Mesenchymal stem cell (in vitro differentiated cells and primary cell): ENCODE measurements around the gene SNRNP25.
A peak's percentile ranks its signal among the peaks of the same experiment; 100 is the strongest.

Experiments
- DNase-seq: peaks from one replicate; pipeline ENCODE4 v3.0.0-alpha.2; 2013
- H2AFZ ChIP-seq: one replicate; pipeline ENCODE4 v1.6.1; 2013; ENCODE audit warnings: low read depth, mild to moderate bottlenecking, control low read depth, inconsistent platforms, low read length, moderate library complexity
- H2AK5ac ChIP-seq: 2 replicates; pipeline ENCODE4 v1.6.1; 2013; ENCODE audit warnings: low read length, moderate library complexity, mild to moderate bottlenecking, inconsistent platforms; ENCODE audit not compliant: severe bottlenecking
- H2BK120ac ChIP-seq: one replicate; pipeline ENCODE4 v1.6.1; 2013; ENCODE audit warnings: low read depth, mild to moderate bottlenecking, inconsistent platforms, low read length, moderate library complexity
- H2BK12ac ChIP-seq, 2 experiments: one replicate each; pipeline ENCODE4 v1.6.1; 2013; ENCODE audit warnings: inconsistent platforms in 2 of 2, low read length in 2 of 2, mild to moderate bottlenecking in 2 of 2, moderate library complexity in 2 of 2, control low read depth in 1 of 2
- H2BK15ac ChIP-seq: one replicate; pipeline ENCODE4 v1.6.1; 2013; ENCODE audit warnings: mild to moderate bottlenecking, low read depth, inconsistent platforms; ENCODE audit not compliant: poor library complexity, severe bottlenecking
- H2BK5ac ChIP-seq: 2 replicates; pipeline ENCODE4 v1.6.1; 2013; ENCODE audit warnings: low read depth, mild to moderate bottlenecking, low read length, control low read depth, inconsistent platforms; ENCODE audit not compliant: poor library complexity, severe bottlenecking
- H3K14ac ChIP-seq, 2 experiments: one replicate each; pipeline ENCODE4 v1.6.1; 2013; ENCODE audit warnings: inconsistent platforms in 2 of 2, low read length in 2 of 2, control low read depth in 1 of 2, mild to moderate bottlenecking in 1 of 2, moderate library complexity in 1 of 2
- H3K18ac ChIP-seq, 2 experiments: one replicate each; pipeline ENCODE4 v1.6.1; 2013; ENCODE audit warnings: inconsistent platforms in 2 of 2, low read length in 2 of 2, control low read depth in 1 of 2, low read depth in 1 of 2, mild to moderate bottlenecking in 1 of 2
- H3K23ac ChIP-seq, 2 experiments: one replicate each; pipeline ENCODE4 v1.6.1; 2013; ENCODE audit warnings: inconsistent platforms in 2 of 2, low read length in 2 of 2, mild to moderate bottlenecking in 2 of 2, moderate library complexity in 2 of 2, control low read depth in 1 of 2
- H3K27ac ChIP-seq: 2 replicates; pipeline ENCODE4 v1.5.1; 2013; ENCODE audit warnings: mild to moderate bottlenecking, moderate library complexity, low read length, control low read depth, inconsistent platforms; ENCODE audit not compliant: poor library complexity, severe bottlenecking
- H3K27me3 ChIP-seq, 2 experiments: 2 replicates each; pipeline versions ENCODE4 v1.6.1 to v1.7.0; 2013; ENCODE audit warnings: low read length in 2 of 2, mild to moderate bottlenecking in 2 of 2, moderate library complexity in 2 of 2, control low read depth in 1 of 2, inconsistent platforms in 1 of 2; ENCODE audit not compliant: control insufficient read depth in 1 of 2, insufficient read depth in 1 of 2
- H3K36me3 ChIP-seq, 2 experiments: 2 replicates each; pipeline versions ENCODE4 v1.6.1 to v1.7.0; 2013; ENCODE audit warnings: low read length in 2 of 2, control low read depth in 1 of 2, inconsistent platforms in 1 of 2, low read depth in 1 of 2, mild to moderate bottlenecking in 1 of 2; ENCODE audit not compliant: insufficient read depth in 2 of 2, control insufficient read depth in 1 of 2
- H3K4ac ChIP-seq, 2 experiments: one replicate each; pipeline ENCODE4 v1.6.1; 2013; ENCODE audit warnings: inconsistent platforms in 2 of 2, low read length in 2 of 2, mild to moderate bottlenecking in 2 of 2, moderate library complexity in 2 of 2, control low read depth in 1 of 2, low read depth in 1 of 2
- H3K4me1 ChIP-seq: 2 replicates; pipeline ENCODE4 v1.6.1; 2013; ENCODE audit warnings: low read depth, low read length, control low read depth; ENCODE audit not compliant: control insufficient read depth, insufficient read depth
- H3K4me2 ChIP-seq: 2 replicates; pipeline ENCODE4 v1.6.1; 2013; ENCODE audit warnings: low read length, mild to moderate bottlenecking, inconsistent platforms; ENCODE audit not compliant: poor library complexity, severe bottlenecking
- H3K4me3 ChIP-seq, 2 experiments: 2 replicates each; pipeline versions ENCODE4 v1.5.1 to v1.7.0; 2013; ENCODE audit warnings: low read length in 2 of 2, mild to moderate bottlenecking in 2 of 2, control low read depth in 1 of 2, low read depth in 1 of 2; ENCODE audit not compliant: insufficient read depth in 1 of 2
- H3K79me1 ChIP-seq: replicated peaks from 2 replicates; pipeline ENCODE4 v1.6.1; 2013; ENCODE audit warnings: mild to moderate bottlenecking, control low read depth, low read length, inconsistent platforms; ENCODE audit not compliant: poor library complexity, severe bottlenecking
- H3K9ac ChIP-seq: 2 replicates; pipeline ENCODE4 v1.7.0; 2013; ENCODE audit warnings: mild to moderate bottlenecking, low read length, moderate library complexity
- H3K9me3 ChIP-seq: 2 replicates; pipeline ENCODE4 v1.7.0; 2013; ENCODE audit warnings: mild to moderate bottlenecking, low read length; ENCODE audit not compliant: control insufficient read depth
- H4K8ac ChIP-seq: one replicate; pipeline ENCODE4 v1.6.1; 2013; ENCODE audit warnings: inconsistent platforms, mild to moderate bottlenecking, low read length, moderate library complexity
- H4K91ac ChIP-seq: one replicate; pipeline ENCODE4 v1.6.1; 2013; ENCODE audit warnings: mild to moderate bottlenecking, low read length, inconsistent platforms
- WGBS: methylation state at CpG from one replicate; pipeline ENCODE4 v1.1.7; 2013; ENCODE audit warnings: mixed read lengths; 5-methylcytosine and 5-hydroxymethylcytosine counted together

The SNRNP25 gene

DNA sequence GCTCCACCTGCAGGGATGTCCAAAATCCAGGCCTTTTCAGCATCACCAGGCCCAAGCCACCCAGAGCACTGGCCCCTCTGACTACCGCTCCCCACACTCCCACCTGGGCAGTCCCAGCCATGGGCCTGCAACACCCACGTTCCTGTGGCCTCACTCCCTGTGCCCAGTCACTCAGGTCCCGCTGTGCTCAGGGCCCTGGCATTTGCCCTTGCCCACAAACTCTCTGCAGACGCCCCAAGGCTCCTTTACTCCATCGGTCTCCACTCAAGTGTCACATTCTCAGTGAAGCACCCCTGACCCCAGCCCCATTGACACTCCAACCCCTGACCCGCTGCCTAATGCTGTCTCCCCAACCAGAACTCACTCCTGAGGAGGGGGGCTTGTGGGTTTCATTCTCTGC lies 48.0 kb downstream of the SNRNP25 start:
- peaks cover 50 to 56% of the 10 kb centered on the region in 2 experiments for H3K36me3 ChIP-seq
- no peak overlapping the region for H3K14ac ChIP-seq
- peaks cover 6% of the 10 kb centered on the region for H3K79me1 ChIP-seq
- H3K23ac ChIP-seq: no peak overlapping the region
- peak overlapping the region; percentile 3 for H3K9ac ChIP-seq
- no peak overlapping the region for H2BK120ac ChIP-seq
- no peak overlapping the region for H3K18ac ChIP-seq
- H3K4ac ChIP-seq: no peak overlapping the region
- H2BK15ac ChIP-seq: no peak overlapping the region
- H2BK5ac ChIP-seq: no peak overlapping the region
- 95% methylated on average over 6 of the region's 6 CpGs for WGBS
- H3K27ac ChIP-seq: no peak overlapping the region
- H3K4me3 ChIP-seq: no peak overlapping the region
- H4K91ac ChIP-seq: no peak overlapping the region
- no peaks in the 10 kb centered on the region for H3K9me3 ChIP-seq
- H4K8ac ChIP-seq: no peak overlapping the region
- H3K4me2 ChIP-seq: no peak overlapping the region
- no peak overlapping the region for H2BK12ac ChIP-seq
- H3K4me1 ChIP-seq: peaks cover 26% of the 10 kb centered on the region
- no peaks in the 10 kb centered on the region for H3K27me3 ChIP-seq
- no peak for DNase-seq
- H2AK5ac ChIP-seq: no peak overlapping the region
- no peak overlapping the region for H2AFZ ChIP-seq

GRCh38 chr16:102060-102855 lies 48.6 kb downstream of the SNRNP25 start:
- WGBS: 94% methylated on average over 19 of the region's 19 CpGs
- H3K4me1 ChIP-seq: peaks cover 23% of the 10 kb centered on the region

GRCh38 chr16:104355-104754 lies 50.7 kb downstream of the SNRNP25 start:
- H3K36me3 ChIP-seq: peaks cover 49 to 53% of the 10 kb centered on the region in 2 experiments

More at GRCh38 chr16:102060-102855, 48.6 kb downstream of the SNRNP25 start:
- Histone ChIP-seq H3K18ac (no peak overlapping the region), H4K8ac (no peak overlapping the region), H2AK5ac (no peak overlapping the region), H3K27me3 (no peaks in the 10 kb centered on the region), H2AFZ (no peak overlapping the region), H3K79me1 (peaks cover 7% of the 10 kb centered on the region), H3K4ac (no peak overlapping the region), H3K36me3 (peaks cover 54 to 59% of the 10 kb centered on the region in 2 experiments), H3K4me3 (no peak overlapping the region), H3K27ac (no peak overlapping the region), H3K9me3 (no peaks in the 10 kb centered on the region), H4K91ac (no peak overlapping the region), H3K4me2 (no peak overlapping the region), H2BK120ac (no peak overlapping the region), H3K23ac (no peak overlapping the region), H2BK15ac (no peak overlapping the region), H3K9ac (peak overlapping the region; percentile 3), H2BK12ac (no peak overlapping the region), H2BK5ac (no peak overlapping the region), H3K14ac (no peak overlapping the region)
- no peak for DNase-seq

GRCh38 chr16:104928-105327 lies 51.3 kb downstream of the SNRNP25 start:
- H3K4ac ChIP-seq: no peak overlapping the region
- no peak overlapping the region for H3K4me3 ChIP-seq
- H2BK15ac ChIP-seq: no peak overlapping the region
- H2AFZ ChIP-seq: no peak overlapping the region
- peaks cover 52 to 58% of the 10 kb centered on the region in 2 experiments for H3K36me3 ChIP-seq
- 90% methylated on average over 2 of the region's 3 CpGs for WGBS
- H3K79me1 ChIP-seq: peaks cover 7% of the 10 kb centered on the region
- H3K27ac ChIP-seq: no peak overlapping the region
- H2BK120ac ChIP-seq: no peak overlapping the region
- no peak overlapping the region for H2AK5ac ChIP-seq
- H3K9me3 ChIP-seq: no peaks in the 10 kb centered on the region
- no peak overlapping the region for H4K8ac ChIP-seq
- H3K18ac ChIP-seq: no peak overlapping the region
- H3K4me2 ChIP-seq: no peak overlapping the region
- H3K4me1 ChIP-seq: peaks cover 11% of the 10 kb centered on the region
- H2BK5ac ChIP-seq: no peak overlapping the region
- no peak for DNase-seq
- no peak overlapping the region for H2BK12ac ChIP-seq
- no peak overlapping the region for H3K14ac ChIP-seq
- H3K27me3 ChIP-seq: no peaks in the 10 kb centered on the region
- no peak overlapping the region for H3K9ac ChIP-seq
- H4K91ac ChIP-seq: no peak overlapping the region
- H3K23ac ChIP-seq: no peak overlapping the region

More at GRCh38 chr16:104355-104754, 50.7 kb downstream of the SNRNP25 start:
- over 99% methylated on average over 5 of the region's 5 CpGs for WGBS
- H3K9ac ChIP-seq: no peak overlapping the region
- no peak overlapping the region for H2BK15ac ChIP-seq
- no peak overlapping the region for H4K8ac ChIP-seq
- no peak overlapping the region for H3K18ac ChIP-seq
- DNase-seq: no peak
- no peak overlapping the region for H2BK120ac ChIP-seq
- H3K27ac ChIP-seq: no peak overlapping the region
- H3K4me3 ChIP-seq: no peak overlapping the region
- no peak overlapping the region for H2BK12ac ChIP-seq
- H2AK5ac ChIP-seq: no peak overlapping the region
- peaks cover 7% of the 10 kb centered on the region for H3K79me1 ChIP-seq
- no peak overlapping the region for H2AFZ ChIP-seq
- H3K27me3 ChIP-seq: no peaks in the 10 kb centered on the region
- H3K4me1 ChIP-seq: peaks cover 11% of the 10 kb centered on the region
- no peak overlapping the region for H4K91ac ChIP-seq
- H3K23ac ChIP-seq: no peak overlapping the region
- no peak overlapping the region for H3K14ac ChIP-seq
- H3K9me3 ChIP-seq: no peaks in the 10 kb centered on the region
- no peak overlapping the region for H3K4ac ChIP-seq
- no peak overlapping the region for H3K4me2 ChIP-seq
- no peak overlapping the region for H2BK5ac ChIP-seq
